Gastroesophageal sphincter (tissue), 3 donors: Measurements from ENCODE around the gene AFF2.

ENCODE experiments used
- CTCF ChIP-seq, 4 experiments: fragments of 200-600 bp in 2 of 4; fragments of 450-650 bp in 2 of 4; sonication (generic) in 1 of 4; IDR thresholded peaks; one replicate each; pipeline ENCODE4 v1.5.1; 2017 to 2019; ENCODE audit warnings: antibody characterized with exemption in 4 of 4, mild to moderate bottlenecking in 2 of 4, moderate library complexity in 2 of 4
- POLR2A ChIP-seq, 2 donors: fragments of 450-650 bp; IDR thresholded peaks; one replicate each; pipeline ENCODE4 v1.6.1; 2017; ENCODE audit warnings: antibody characterized with exemption in 2 of 2, mild to moderate bottlenecking in 2 of 2, moderate library complexity in 1 of 2

GRCh38 chrX:148507418-148507817, 7.0 kb downstream of the AFF2 start:
- TF ChIP-seq CTCF (IDR thresholded peaks at IDR 0.05), result no peak
- no peak for TF ChIP-seq POLR2A (IDR thresholded peaks at IDR 0.05)
